Sigmoid colon (tissue), 3 donors: ENCODE results near the gene MYO15B.

Experiments
- POLR2A ChIP-seq, 2 donors: fragments of 450-650 bp; IDR thresholded peaks; one replicate each; pipeline ENCODE4 v1.6.1; 2016; ENCODE audit warnings: antibody characterized with exemption in 2 of 2, mild to moderate bottlenecking in 2 of 2, moderate library complexity in 2 of 2
- TF ChIP-seq, protein P1 (sequence below), 4 experiments: fragments of 450-650 bp in 3 of 4; fragments of 200-600 bp in 1 of 4; IDR thresholded peaks; one replicate each; pipeline ENCODE4 v1.5.1; 2016 to 2019; ENCODE audit warnings: antibody characterized with exemption in 4 of 4, mild to moderate bottlenecking in 3 of 4, moderate library complexity in 2 of 4

DNA sequence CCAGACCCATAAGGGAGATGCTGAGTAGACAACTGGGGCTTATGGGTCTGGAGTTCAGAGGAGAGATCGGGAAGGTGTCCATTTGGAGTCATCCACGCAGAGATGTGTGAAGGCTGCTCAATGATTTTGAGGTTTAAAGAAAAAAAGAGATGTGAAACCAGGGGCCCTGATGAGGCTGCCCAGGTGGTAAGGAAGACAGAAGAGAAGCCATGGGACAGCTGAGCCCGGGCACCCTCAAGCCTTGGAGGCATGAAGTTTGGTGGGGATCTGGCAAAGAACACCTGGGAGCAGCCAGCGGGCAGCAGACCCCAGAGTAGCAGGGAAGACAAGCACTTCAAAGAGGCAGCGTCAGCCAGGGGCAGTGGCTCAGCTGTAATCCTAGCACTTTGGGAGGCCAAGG lies 20.8 kb upstream of the MYO15B start:
- no peak for TF ChIP-seq POLR2A (IDR thresholded peaks at IDR 0.05)
- TF ChIP-seq, protein P1, sequence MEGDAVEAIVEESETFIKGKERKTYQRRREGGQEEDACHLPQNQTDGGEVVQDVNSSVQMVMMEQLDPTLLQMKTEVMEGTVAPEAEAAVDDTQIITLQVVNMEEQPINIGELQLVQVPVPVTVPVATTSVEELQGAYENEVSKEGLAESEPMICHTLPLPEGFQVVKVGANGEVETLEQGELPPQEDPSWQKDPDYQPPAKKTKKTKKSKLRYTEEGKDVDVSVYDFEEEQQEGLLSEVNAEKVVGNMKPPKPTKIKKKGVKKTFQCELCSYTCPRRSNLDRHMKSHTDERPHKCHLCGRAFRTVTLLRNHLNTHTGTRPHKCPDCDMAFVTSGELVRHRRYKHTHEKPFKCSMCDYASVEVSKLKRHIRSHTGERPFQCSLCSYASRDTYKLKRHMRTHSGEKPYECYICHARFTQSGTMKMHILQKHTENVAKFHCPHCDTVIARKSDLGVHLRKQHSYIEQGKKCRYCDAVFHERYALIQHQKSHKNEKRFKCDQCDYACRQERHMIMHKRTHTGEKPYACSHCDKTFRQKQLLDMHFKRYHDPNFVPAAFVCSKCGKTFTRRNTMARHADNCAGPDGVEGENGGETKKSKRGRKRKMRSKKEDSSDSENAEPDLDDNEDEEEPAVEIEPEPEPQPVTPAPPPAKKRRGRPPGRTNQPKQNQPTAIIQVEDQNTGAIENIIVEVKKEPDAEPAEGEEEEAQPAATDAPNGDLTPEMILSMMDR (IDR thresholded peaks at IDR 0.05), result no peak
